Psoas muscle (tissue), 8 donors: Measurements from ENCODE around the gene ATF6. TPM values are rescaled to one million over a fixed set of nuclear protein-coding genes. Genes with fewer than 3 reads are reported as not detected.

Experiments used
- ATAC-seq, 4 donors: fragments of 200-7000 bp; cut with Tn5 transposase; one replicate each; pipeline ENCODE4 v1.9.1; 2020; ENCODE audit warnings: moderate library complexity in 3 of 4, mild to moderate bottlenecking in 2 of 4
- DNase-seq, 2 donors: peaks; one replicate each; pipeline ENCODE4 v3.0.0-alpha.2; 2020
- H3K27ac ChIP-seq: fragments of 200-600 bp; one replicate; pipeline ENCODE4 v1.8.0; 2022
- H3K27me3 ChIP-seq, 3 donors: fragments of 200-600 bp in 1 of 3; one replicate each; pipeline versions ENCODE4 v1.6.1 to v1.8.0; 2013 to 2022; ENCODE audit warnings: low read length in 2 of 3, mild to moderate bottlenecking in 2 of 3, moderate library complexity in 1 of 3; ENCODE audit not compliant: insufficient read depth in 3 of 3
- H3K36me3 ChIP-seq, 2 donors: fragments of 200-600 bp in 1 of 2; one replicate each; pipeline versions ENCODE4 v1.6.1 to v1.8.0; 2013 to 2022; ENCODE audit warnings: low read depth in 1 of 2, mild to moderate bottlenecking in 1 of 2, moderate library complexity in 1 of 2; ENCODE audit not compliant: insufficient read depth in 1 of 2
- H3K4me1 ChIP-seq: fragments of 200-600 bp; one replicate; pipeline ENCODE4 v1.8.0; 2022
- H3K4me3 ChIP-seq: fragments of 200-600 bp; one replicate; pipeline ENCODE4 v1.8.0; 2022; ENCODE audit warnings: mild to moderate bottlenecking
- H3K9me3 ChIP-seq: fragments of 200-600 bp; one replicate; pipeline ENCODE4 v1.8.0; 2022
- CTCF ChIP-seq: fragments of 200-600 bp; IDR thresholded peaks from one replicate; pipeline ENCODE4 v1.8.0; 2022; ENCODE audit warnings: antibody characterized with exemption
- WGBS, 3 donors: extraction: QIAGEN DNeasy Blood & Tissue Kit; methylation state at CpG; one replicate each; pipeline versions ENCODE4 v1.1.6 to v1.1.7; 2013; 5-methylcytosine and 5-hydroxymethylcytosine counted together
- intact Hi-C, 2 donors: fragments of 100-400 bp; cut with DNase I; formaldehyde crosslinking; loops; one replicate each; pipeline versions ENCODE4 v1.11.0 to v1.14.2; 2022
- polyA plus RNA-seq, 3 donors: library from polyadenylated mRNA; stranded (reverse); fragments of 200-250 nt; gene quantifications; one replicate each; pipeline ENCODE4 v1.2.3, GENCODE V29; 2013
- total RNA-seq, 4 donors: library from RNA; stranded (reverse); fragmentation: NEBNext Ultra II Directional in 2 of 4; extraction: Animal tissue kit (Norgen Biotek cat#: 25700) in 2 of 4; gene quantifications; one replicate each; pipeline versions ENCODE4 v1.2.1 to v1.2.4, GENCODE V29; 2021 to 2023
- donor health status: healthy with polysubstance abuse.
- donor health status: DM: no; HTN: no; CAD: no; lungs with moderate emphysema.
- donor health status: Bipolar disorder and iron deficiency.
- donor health status: healthy.
- donor health status: DM: yes; HTN: yes; CAD: no.
- donor health status: DM: no; HTN: no; CAD: no.
- donor health status: DM: no; HTN: no; CAD: no.
- donor health status: DM: yes; HTN: yes; CAD: no.

Gene ATF6
- total and polyA plus RNA-seq, 7 donors, result 6.4 to 17.1 (median 11.0) TPM

GRCh38 chr1:161735837-161736236 lies 30.3 kb upstream of the ATF6 start:
- H3K9me3 ChIP-seq, result no peaks in the 10 kb centered on the region
- no peaks in the 10 kb centered on the region for H3K4me1 ChIP-seq
- H3K36me3 ChIP-seq, result no peaks in the 10 kb centered on the region
- 87 to 93% (median 89%) methylated on average over 3 of the region's 3 CpGs for WGBS, 3 donors
- ATAC-seq (no peak), DNase-seq (no peak)
- H3K4me3 ChIP-seq, result no peak overlapping the region
- peaks cover 0 to 9% (median 7%) of the 10 kb centered on the region in 3 donors for H3K27me3 ChIP-seq
- no peak overlapping the region for H3K27ac ChIP-seq
- intact Hi-C loops, result no loop called here
- no peak for TF ChIP-seq CTCF

GRCh38 chr1:161736335-161736969 lies 29.7 kb upstream of the ATF6 start:
- 75 to 80% (median 79%) methylated on average over 4 of the region's 4 CpGs for WGBS, 3 donors
- Histone ChIP-seq H3K4me1 (no peaks in the 10 kb centered on the region), H3K4me3 (no peak overlapping the region), H3K36me3 (no peaks in the 10 kb centered on the region), H3K27ac (no peak overlapping the region), H3K9me3 (no peaks in the 10 kb centered on the region), H3K27me3 (peaks cover 0 to 6% (median 4%) of the 10 kb centered on the region in 3 donors)
- ATAC-seq (no peak), DNase-seq (no peak)
- no peak for TF ChIP-seq CTCF
- intact Hi-C loops, result no loop called here

- Histone ChIP-seq H3K36me3 (no peaks in the 10 kb centered on the region), H3K27me3 (no peaks in the 10 kb centered on the region), H3K4me1 (no peaks in the 10 kb centered on the region), H3K4me3 (no peak overlapping the region), H3K27ac (no peak overlapping the region), H3K9me3 (no peaks in the 10 kb centered on the region)
- WGBS, 3 donors, result 46 to 60% (median 53%) methylated on average over 2 of the region's 2 CpGs
- intact Hi-C loops, result no loop called here
- DNase-seq, result no peak
- ATAC-seq, result no peak
- no peak for TF ChIP-seq CTCF
Measured at GRCh38 chr1:161737625-161738024, 28.5 kb upstream of the ATF6 start.

GRCh38 chr1:161738627-161739287 lies 27.4 kb upstream of the ATF6 start:
- Histone ChIP-seq H3K9me3 (no peaks in the 10 kb centered on the region), H3K4me3 (no peak overlapping the region), H3K36me3 (no peaks in the 10 kb centered on the region), H3K4me1 (no peaks in the 10 kb centered on the region), H3K27ac (no peak overlapping the region), H3K27me3 (no peaks in the 10 kb centered on the region)
- TF ChIP-seq CTCF, result peak; percentile 11
- intact Hi-C loops, result no loop called here
- 83 to 89% (median 85%) methylated on average over 4 of the region's 4 CpGs for WGBS, 3 donors
- peak; percentile 31 to 52 for DNase-seq
- peak in 3 of 4 donors; percentile 32 to 51 (median 49) for ATAC-seq
